ENCODE measurements around the gene CTTN. TPM values are rescaled to one million over a fixed set of nuclear protein-coding genes. Genes with fewer than 3 reads are reported as not detected.
A peak's percentile ranks its signal among the peaks of the same experiment; 100 is the strongest.

Gene CTTN
- total and polyA plus RNA-seq, 9 of the 15 experiments (the other 6 are each of a cell fraction or from before 2014, with no cell fraction given): 9.9 to 158 (median 99.7) TPM

DNA sequence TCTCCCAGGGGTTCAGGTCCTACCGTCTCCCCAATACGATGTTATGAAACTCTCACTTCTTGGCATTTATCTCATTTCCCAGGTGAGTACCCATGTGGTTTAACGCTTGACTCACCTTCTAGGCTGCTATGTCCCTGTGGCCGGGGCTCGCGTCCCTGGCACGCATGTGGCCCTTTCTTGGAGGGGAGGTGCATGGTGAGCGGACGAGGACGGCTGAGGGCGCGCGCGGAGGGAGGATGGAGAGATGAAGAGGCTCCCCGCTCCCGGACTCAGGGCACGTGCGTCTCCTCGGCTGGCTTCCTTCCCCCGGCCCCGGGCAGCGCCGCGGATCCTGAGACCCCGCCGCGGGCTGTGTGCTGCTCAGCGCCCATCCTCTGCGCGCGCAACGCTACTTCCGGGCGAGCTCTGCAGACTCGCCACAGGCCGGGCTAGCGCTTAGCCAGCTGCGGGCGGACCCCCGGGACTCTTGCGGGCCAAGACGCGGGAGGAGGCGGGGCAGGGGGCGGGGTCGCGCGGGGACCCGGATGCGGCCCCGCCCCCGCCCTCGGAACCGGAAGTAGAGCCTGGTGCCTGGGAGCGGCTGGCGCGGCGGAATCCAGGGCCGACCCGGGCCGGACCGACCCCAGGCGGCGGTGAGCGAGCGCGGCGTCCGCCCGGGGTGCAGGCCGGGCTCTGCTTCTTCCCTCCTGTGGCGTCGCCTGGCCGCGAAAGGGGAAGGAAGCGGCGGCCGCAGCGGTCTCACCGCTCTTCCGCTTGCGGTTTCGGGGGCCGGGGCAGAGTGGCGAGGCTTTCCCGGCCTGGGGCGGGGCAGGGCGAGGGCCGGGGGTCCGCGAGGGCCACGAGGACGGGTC is at the start of gene CTTN (continued):
- TF ChIP-seq, protein P1, sequence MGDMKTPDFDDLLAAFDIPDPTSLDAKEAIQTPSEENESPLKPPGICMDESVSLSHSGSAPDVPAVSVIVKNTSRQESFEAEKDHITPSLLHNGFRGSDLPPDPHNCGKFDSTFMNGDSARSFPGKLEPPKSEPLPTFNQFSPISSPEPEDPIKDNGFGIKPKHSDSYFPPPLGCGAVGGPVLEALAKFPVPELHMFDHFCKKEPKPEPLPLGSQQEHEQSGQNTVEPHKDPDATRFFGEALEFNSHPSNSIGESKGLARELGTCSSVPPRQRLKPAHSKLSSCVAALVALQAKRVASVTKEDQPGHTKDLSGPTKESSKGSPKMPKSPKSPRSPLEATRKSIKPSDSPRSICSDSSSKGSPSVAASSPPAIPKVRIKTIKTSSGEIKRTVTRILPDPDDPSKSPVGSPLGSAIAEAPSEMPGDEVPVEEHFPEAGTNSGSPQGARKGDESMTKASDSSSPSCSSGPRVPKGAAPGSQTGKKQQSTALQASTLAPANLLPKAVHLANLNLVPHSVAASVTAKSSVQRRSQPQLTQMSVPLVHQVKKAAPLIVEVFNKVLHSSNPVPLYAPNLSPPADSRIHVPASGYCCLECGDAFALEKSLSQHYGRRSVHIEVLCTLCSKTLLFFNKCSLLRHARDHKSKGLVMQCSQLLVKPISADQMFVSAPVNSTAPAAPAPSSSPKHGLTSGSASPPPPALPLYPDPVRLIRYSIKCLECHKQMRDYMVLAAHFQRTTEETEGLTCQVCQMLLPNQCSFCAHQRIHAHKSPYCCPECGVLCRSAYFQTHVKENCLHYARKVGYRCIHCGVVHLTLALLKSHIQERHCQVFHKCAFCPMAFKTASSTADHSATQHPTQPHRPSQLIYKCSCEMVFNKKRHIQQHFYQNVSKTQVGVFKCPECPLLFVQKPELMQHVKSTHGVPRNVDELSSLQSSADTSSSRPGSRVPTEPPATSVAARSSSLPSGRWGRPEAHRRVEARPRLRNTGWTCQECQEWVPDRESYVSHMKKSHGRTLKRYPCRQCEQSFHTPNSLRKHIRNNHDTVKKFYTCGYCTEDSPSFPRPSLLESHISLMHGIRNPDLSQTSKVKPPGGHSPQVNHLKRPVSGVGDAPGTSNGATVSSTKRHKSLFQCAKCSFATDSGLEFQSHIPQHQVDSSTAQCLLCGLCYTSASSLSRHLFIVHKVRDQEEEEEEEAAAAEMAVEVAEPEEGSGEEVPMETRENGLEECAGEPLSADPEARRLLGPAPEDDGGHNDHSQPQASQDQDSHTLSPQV (IDR thresholded peaks at IDR 0.05): peak; percentile 61
- TF ChIP-seq ERF (CRISPR knock-in tag; IDR thresholded peaks at IDR 0.05): 0 out of 2 replicates have a peak, but pooled peaks have one; percentile 26
- TF ChIP-seq, protein P2, sequence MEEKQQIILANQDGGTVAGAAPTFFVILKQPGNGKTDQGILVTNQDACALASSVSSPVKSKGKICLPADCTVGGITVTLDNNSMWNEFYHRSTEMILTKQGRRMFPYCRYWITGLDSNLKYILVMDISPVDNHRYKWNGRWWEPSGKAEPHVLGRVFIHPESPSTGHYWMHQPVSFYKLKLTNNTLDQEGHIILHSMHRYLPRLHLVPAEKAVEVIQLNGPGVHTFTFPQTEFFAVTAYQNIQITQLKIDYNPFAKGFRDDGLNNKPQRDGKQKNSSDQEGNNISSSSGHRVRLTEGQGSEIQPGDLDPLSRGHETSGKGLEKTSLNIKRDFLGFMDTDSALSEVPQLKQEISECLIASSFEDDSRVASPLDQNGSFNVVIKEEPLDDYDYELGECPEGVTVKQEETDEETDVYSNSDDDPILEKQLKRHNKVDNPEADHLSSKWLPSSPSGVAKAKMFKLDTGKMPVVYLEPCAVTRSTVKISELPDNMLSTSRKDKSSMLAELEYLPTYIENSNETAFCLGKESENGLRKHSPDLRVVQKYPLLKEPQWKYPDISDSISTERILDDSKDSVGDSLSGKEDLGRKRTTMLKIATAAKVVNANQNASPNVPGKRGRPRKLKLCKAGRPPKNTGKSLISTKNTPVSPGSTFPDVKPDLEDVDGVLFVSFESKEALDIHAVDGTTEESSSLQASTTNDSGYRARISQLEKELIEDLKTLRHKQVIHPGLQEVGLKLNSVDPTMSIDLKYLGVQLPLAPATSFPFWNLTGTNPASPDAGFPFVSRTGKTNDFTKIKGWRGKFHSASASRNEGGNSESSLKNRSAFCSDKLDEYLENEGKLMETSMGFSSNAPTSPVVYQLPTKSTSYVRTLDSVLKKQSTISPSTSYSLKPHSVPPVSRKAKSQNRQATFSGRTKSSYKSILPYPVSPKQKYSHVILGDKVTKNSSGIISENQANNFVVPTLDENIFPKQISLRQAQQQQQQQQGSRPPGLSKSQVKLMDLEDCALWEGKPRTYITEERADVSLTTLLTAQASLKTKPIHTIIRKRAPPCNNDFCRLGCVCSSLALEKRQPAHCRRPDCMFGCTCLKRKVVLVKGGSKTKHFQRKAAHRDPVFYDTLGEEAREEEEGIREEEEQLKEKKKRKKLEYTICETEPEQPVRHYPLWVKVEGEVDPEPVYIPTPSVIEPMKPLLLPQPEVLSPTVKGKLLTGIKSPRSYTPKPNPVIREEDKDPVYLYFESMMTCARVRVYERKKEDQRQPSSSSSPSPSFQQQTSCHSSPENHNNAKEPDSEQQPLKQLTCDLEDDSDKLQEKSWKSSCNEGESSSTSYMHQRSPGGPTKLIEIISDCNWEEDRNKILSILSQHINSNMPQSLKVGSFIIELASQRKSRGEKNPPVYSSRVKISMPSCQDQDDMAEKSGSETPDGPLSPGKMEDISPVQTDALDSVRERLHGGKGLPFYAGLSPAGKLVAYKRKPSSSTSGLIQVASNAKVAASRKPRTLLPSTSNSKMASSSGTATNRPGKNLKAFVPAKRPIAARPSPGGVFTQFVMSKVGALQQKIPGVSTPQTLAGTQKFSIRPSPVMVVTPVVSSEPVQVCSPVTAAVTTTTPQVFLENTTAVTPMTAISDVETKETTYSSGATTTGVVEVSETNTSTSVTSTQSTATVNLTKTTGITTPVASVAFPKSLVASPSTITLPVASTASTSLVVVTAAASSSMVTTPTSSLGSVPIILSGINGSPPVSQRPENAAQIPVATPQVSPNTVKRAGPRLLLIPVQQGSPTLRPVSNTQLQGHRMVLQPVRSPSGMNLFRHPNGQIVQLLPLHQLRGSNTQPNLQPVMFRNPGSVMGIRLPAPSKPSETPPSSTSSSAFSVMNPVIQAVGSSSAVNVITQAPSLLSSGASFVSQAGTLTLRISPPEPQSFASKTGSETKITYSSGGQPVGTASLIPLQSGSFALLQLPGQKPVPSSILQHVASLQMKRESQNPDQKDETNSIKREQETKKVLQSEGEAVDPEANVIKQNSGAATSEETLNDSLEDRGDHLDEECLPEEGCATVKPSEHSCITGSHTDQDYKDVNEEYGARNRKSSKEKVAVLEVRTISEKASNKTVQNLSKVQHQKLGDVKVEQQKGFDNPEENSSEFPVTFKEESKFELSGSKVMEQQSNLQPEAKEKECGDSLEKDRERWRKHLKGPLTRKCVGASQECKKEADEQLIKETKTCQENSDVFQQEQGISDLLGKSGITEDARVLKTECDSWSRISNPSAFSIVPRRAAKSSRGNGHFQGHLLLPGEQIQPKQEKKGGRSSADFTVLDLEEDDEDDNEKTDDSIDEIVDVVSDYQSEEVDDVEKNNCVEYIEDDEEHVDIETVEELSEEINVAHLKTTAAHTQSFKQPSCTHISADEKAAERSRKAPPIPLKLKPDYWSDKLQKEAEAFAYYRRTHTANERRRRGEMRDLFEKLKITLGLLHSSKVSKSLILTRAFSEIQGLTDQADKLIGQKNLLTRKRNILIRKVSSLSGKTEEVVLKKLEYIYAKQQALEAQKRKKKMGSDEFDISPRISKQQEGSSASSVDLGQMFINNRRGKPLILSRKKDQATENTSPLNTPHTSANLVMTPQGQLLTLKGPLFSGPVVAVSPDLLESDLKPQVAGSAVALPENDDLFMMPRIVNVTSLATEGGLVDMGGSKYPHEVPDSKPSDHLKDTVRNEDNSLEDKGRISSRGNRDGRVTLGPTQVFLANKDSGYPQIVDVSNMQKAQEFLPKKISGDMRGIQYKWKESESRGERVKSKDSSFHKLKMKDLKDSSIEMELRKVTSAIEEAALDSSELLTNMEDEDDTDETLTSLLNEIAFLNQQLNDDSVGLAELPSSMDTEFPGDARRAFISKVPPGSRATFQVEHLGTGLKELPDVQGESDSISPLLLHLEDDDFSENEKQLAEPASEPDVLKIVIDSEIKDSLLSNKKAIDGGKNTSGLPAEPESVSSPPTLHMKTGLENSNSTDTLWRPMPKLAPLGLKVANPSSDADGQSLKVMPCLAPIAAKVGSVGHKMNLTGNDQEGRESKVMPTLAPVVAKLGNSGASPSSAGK (IDR thresholded peaks at IDR 0.05): peak; percentile 88
- TF ChIP-seq ZNF584 (CRISPR knock-in tag; IDR thresholded peaks at IDR 0.05; ENCODE audit: low read depth): no peak
- peak; percentile 84; the same call in 1 of the 2 replicates for TF ChIP-seq GATAD2B (IDR thresholded peaks at IDR 0.05; ENCODE audit: borderline replicate concordance)

Measured in K562 (cell line).